Measurements from ENCODE around the gene ABCB9.

Gene ABCB9

GRCh38 chr12:122880155-122880667 is 86.1 kb downstream of the ABCB9 start:
- TF ChIP-seq CTCF (IDR thresholded peaks at IDR 0.05) = no peak
- peaks cover 11% of the 10 kb centered on the region for H3K36me3 ChIP-seq
- H3K9me3 ChIP-seq = no peaks in the 10 kb centered on the region
- peak overlapping the region; percentile 96 for H3K27ac ChIP-seq
- H3K27me3 ChIP-seq = no peaks in the 10 kb centered on the region
- H3K4me1 ChIP-seq (ENCODE audit: control insufficient read depth in 1 of 2, insufficient read depth in 1 of 2, low read depth in 1 of 2, low read length in 1 of 2) = peaks cover 94 to 98% of the 10 kb centered on the region in 2 experiments
- peak overlapping the region in 1 of 2 experiments; percentile 55 for H3K4me3 ChIP-seq (ENCODE audit: low read depth in 1 of 2, low read length in 1 of 2)

Data from neutrophil (primary cell).